Measurements from ENCODE around the gene CALCOCO1. TPM values are rescaled to one million over a fixed set of nuclear protein-coding genes. Genes with fewer than 3 reads are reported as not detected.

The CALCOCO1 gene
- total RNA-seq (2013; cell fraction: nucleolus; rRNA removed) = 126 and 133 TPM in 2 replicates
- total RNA-seq (2014; rRNA removed) (13.7 and 15.7 TPM in 2 replicates), total RNA-seq (2014; rRNA removed; fragmentation: Illumina TruSeq; extraction: Trizol) (13.4 and 13.7 TPM in 2 replicates), total RNA-seq (2021) (18.1 and 18.6 TPM in 2 replicates), polyA plus RNA-seq (2011; rRNA removed) (44.6 and 55.9 TPM in 2 replicates), polyA plus RNA-seq (2014; fragmentation: Illumina TruSeq; extraction: Trizol) (24.5 and 27.2 TPM in 2 replicates), polyA plus RNA-seq (2014; fragmentation: Nextera tagmentation; extraction: Ambion mirVana) (1 to 10 TPM; 2.8 to 4.4 TPM), polyA plus RNA-seq (2014; rRNA removed) (14.1 and 19.0 TPM in 2 replicates), polyA plus RNA-seq (2016; fragmentation: Nextera tagmentation; extraction: Ambion mirVana) (10 to 100 TPM; 12.5 to 12.7 TPM), polyA minus RNA-seq (2011; rRNA and poly(A)+ RNA removed) (40.1 and 42.6 TPM in 2 replicates), Bru-seq, nascent RNA (percentile 73 among the genes with signal in this experiment), BruChase-seq, experiment 1, labeled RNA remaining after a 6-hour chase (percentile 74 among the genes with signal in this experiment), BruChase-seq, experiment 2, labeled RNA remaining after a 2-hour chase (percentile 70 among the genes with signal in this experiment)
- 52.7 TPM for polyA plus RNA-seq (2011; ENCODE audit: low read depth)
- 43.8 and 59.2 TPM in 2 replicates for polyA plus RNA-seq (2011; cell fraction: cytosol; rRNA removed)
- 117 and 243 TPM in 2 replicates for polyA plus RNA-seq (2011; cell fraction: nucleus; rRNA removed)
- polyA plus RNA-seq (2012) = 44.7 and 46.0 TPM in 2 replicates
- 9.6 and 10.2 TPM in 2 replicates for polyA minus RNA-seq (2011; cell fraction: cytosol; rRNA and poly(A)+ RNA removed)
- 36.1 and 39.6 TPM in 2 replicates for polyA minus RNA-seq (2011; cell fraction: nucleus; rRNA and poly(A)+ RNA removed)
- long read RNA-seq, experiment 1, partial matches to known transcripts = 0 of 4 reads
- long read RNA-seq, experiment 1, other reads (novel, unspliced or antisense) = 0 of 4 reads
- long read RNA-seq, experiment 2, partial matches to known transcripts = 3 of 5 reads
- long read RNA-seq, experiment 2, other reads (novel, unspliced or antisense) = 0 of 5 reads

- ChIA-PET CTCF (interaction anchor here (0.9 to 18.6 kb wide), 13 partner anchors 9 to 257 kb away, joined by 3 to 341 read pairs (median 4); partner anchors contain the start of genes ATP5MC2, CISTR and HOXC10), POLR2A (interaction anchor here (0.5 to 2.2 kb wide), 7 partner anchors 10 to 376 kb away, joined by 4 to 11 read pairs (median 5); no protein-coding TSS in a partner anchor), SMC1A (ENCODE audit: uncharacterized antibody, unreplicated experiment) (interaction anchor here (0.8 to 11.0 kb wide), 9 partner anchors 8 to 296 kb away, joined by 3 to 128 read pairs (median 4); partner anchors contain the start of gene ATP5MC2), RAD21 (ENCODE audit: unreplicated experiment) (interaction anchor here (0.6 to 5.9 kb wide), 7 partner anchors 9 to 382 kb away, joined by 3 to 48 read pairs (median 3); no protein-coding TSS in a partner anchor)
- BruUV-seq (replicated peaks) = no TSS peak
- Histone ChIP-seq H3K9ac (ENCODE audit: control insufficient read depth, insufficient read depth, low read length) (peak within 1 kb of the TSS; percentile 64), H4K20me1 (ENCODE audit: control insufficient read depth, insufficient read depth) (no peaks in the 10 kb centered on the region), H3K79me2 (ENCODE audit: control insufficient read depth, insufficient read depth, low read length) (no peaks in the 10 kb centered on the region), H2AFZ (ENCODE audit: control insufficient read depth, low read depth, low read length) (peak within 1 kb of the TSS; percentile 94), H3K4me3 (peak within 1 kb of the TSS; percentile 74), H3K4me1 (ENCODE audit: control insufficient read depth, insufficient read depth, low read length) (peaks cover 17% of the 10 kb centered on the region), H3K9me3 (replicated peaks; ENCODE audit: control insufficient read depth, insufficient read depth, low read length) (no peaks in the 10 kb centered on the region), H3K27me3 (replicated peaks in 1 of 2; ENCODE audit: control insufficient read depth in 2 of 2, insufficient read depth in 2 of 2, low read length in 1 of 2) (no peaks in the 10 kb centered on the region; a peak in 1 of 4 replicates), H3K27ac (ENCODE audit: control insufficient read depth, insufficient read depth) (0 out of 2 replicates have a peak within 1 kb of the TSS, but pooled peaks have one; percentile 24), H3K4me2 (ENCODE audit: control insufficient read depth, insufficient read depth) (peak within 1 kb of the TSS; percentile 78), H3K36me3 (ENCODE audit: control insufficient read depth in 2 of 2, insufficient read depth in 2 of 2, low read length in 1 of 2) (no peaks in the 10 kb centered on the region)
- in situ Hi-C loops (cut with MboI) (no loop called here), intact Hi-C loops (cut with micrococcal nuclease; ENCODE audit: unreplicated experiment) (no loop called here)
- ATAC-seq (peak; percentile 99), DNase-seq (ENCODE audit: low read depth, low spot score) (peak; percentile 95), FAIRE-seq (peak; percentile 99)
- 1% methylated on average over 38 of the region's 38 CpGs for WGBS (ENCODE audit: insufficient coverage, insufficient replicate concordance, low lambda C conversion rate, missing lambda C conversion rate)
- TF ChIP-seq ASH2L (IDR thresholded peaks at IDR 0.05; ENCODE audit: borderline replicate concordance, low read depth) (no peak), ZBTB33 (IDR thresholded peaks at IDR 0.05) (0 out of 2 replicates have a peak, but pooled peaks have one; percentile 32), TCF12 (IDR thresholded peaks at IDR 0.05; ENCODE audit: low read depth, low read length) (no peak), RBBP5 (conservative IDR thresholded peaks at IDR 0.05) (no peak), HSF1 (IDR thresholded peaks at IDR 0.05; ENCODE audit: low read depth, low read length) (no peak), PKNOX1 (IDR thresholded peaks at IDR 0.05) (peak; percentile 43; the same call in 1 of the 2 replicates), RAD21 (IDR thresholded peaks at IDR 0.05; ENCODE audit: insufficient read depth, low read depth, low read length) (no peak), NR2F1 (conservative IDR thresholded peaks at IDR 0.05) (0 out of 2 replicates have a peak, but pooled peaks have one; percentile 49), ZBED1 (IDR thresholded peaks at IDR 0.05; ENCODE audit: borderline replicate concordance) (no peak), RUNX3 (IDR thresholded peaks at IDR 0.05; ENCODE audit: low read length) (peak; percentile 85), NFIC (IDR thresholded peaks at IDR 0.05; ENCODE audit: low read depth, low read length) (no peak), NR2C1 (IDR thresholded peaks at IDR 0.05) (peak; percentile 93), HDAC2 (IDR thresholded peaks at IDR 0.05) (no peak)
Observed at GRCh38 chr12:53727310-53728041, at the start of gene CALCOCO1. TSS of gene CALCOCO1 (minus strand) at chr12:53727452. CDS start at chr12:53725242, 2,210 bp downstream.

Measured in GM12878 (cell line).